ENCODE data around the gene CDH8. TPM values are rescaled to one million over a fixed set of nuclear protein-coding genes. Genes with fewer than 3 reads are reported as not detected.

The CDH8 gene
- total and polyA plus RNA-seq, 2 of the 4 experiments (the other 2 are of a cell fraction), result not detected

DNA sequence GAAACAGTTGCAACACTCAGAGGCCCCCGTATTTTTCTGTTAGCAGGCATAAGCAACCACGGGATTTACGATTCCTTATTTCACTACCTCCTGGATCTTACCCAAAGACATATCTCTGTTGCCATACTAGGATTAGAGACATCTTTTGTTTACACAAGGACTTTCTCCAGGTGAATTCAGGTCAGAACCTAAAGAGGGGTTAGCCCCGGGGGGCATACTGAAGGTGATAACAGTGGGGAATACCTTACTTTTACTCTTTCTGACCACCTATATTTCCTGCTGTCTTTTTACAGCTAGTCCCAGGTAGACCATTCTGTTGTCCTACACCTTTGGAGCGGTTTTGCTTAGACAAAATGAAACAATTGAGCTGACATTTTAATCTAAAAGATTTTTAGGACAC, 27.9 kb upstream of the CDH8 start:
- Histone ChIP-seq H3K79me1 (ENCODE audit: low read depth in 1 of 2, low read length in 2 of 2) (no peaks in the 10 kb centered on the region), H3K9me3 (ENCODE audit: control insufficient read depth, insufficient read depth, low read length) (no peaks in the 10 kb centered on the region; the same call in 1 of the 2 replicates), H4K91ac (ENCODE audit: insufficient read depth, low read depth, low read length) (no peak overlapping the region), H4K5ac (ENCODE audit: low read depth, low read length) (no peak overlapping the region), H2BK20ac (ENCODE audit: low read depth, low read length) (no peak overlapping the region), H3K4me3 (ENCODE audit: insufficient read depth, low read depth, low read length) (no peak overlapping the region), H2AFZ (replicated peaks; ENCODE audit: low read length, poor library complexity) (no peak overlapping the region), H2BK15ac (ENCODE audit: low read depth, low read length) (no peak overlapping the region), H2BK120ac (ENCODE audit: low read depth, low read length) (no peak overlapping the region), H3K36me3 (ENCODE audit: control insufficient read depth, insufficient read depth, low read length) (no peaks in the 10 kb centered on the region), H2AK9ac (replicated peaks; ENCODE audit: low read depth, low read length, poor library complexity) (no peak overlapping the region), H3K9me1 (ENCODE audit: insufficient read depth, low read length) (no peaks in the 10 kb centered on the region), H3K56ac (ENCODE audit: extremely low read depth, insufficient read depth, low read length) (no peak overlapping the region), H2AK5ac (ENCODE audit: low read depth, low read length) (no peak overlapping the region), H3K4ac (ENCODE audit: low read depth, low read length) (no peak overlapping the region), H3K23ac (ENCODE audit: low read depth, low read length) (no peak overlapping the region), H3K14ac (replicated peaks; ENCODE audit: low read depth, low read length) (no peak overlapping the region), H3K27ac (ENCODE audit: insufficient read depth, low read length) (no peak overlapping the region), H3K18ac (ENCODE audit: low read depth, low read length) (no peak overlapping the region), H3K27me3 (ENCODE audit: control insufficient read depth, insufficient read depth, low read length) (no peaks in the 10 kb centered on the region), H3K4me1 (ENCODE audit: control insufficient read depth, insufficient read depth, low read length) (no peaks in the 10 kb centered on the region), H3K9ac (ENCODE audit: low read depth, low read length) (no peak overlapping the region), H4K20me1 (ENCODE audit: insufficient read depth, low read length) (no peaks in the 10 kb centered on the region), H3K4me2 (ENCODE audit: low read depth, low read length) (no peak overlapping the region), H2BK5ac (ENCODE audit: low read depth, low read length, poor library complexity, severe bottlenecking) (no peak overlapping the region), H4K8ac (ENCODE audit: low read depth in 2 of 2, low read length in 2 of 2) (no peak overlapping the region)
- no TSS peak for BruUV-seq (replicated peaks)
- WGBS, 2 experiments (ENCODE audit: extremely low coverage in 2 of 2, insufficient read length in 1 of 2), result no CpG with 5 or more reads among the region's 5 CpGs
- dilution Hi-C loops (cut with HindIII; ENCODE audit: low sequenced_read_pairs, unreplicated experiment) (no loop called here), intact Hi-C loops (cut with micrococcal nuclease) (no loop called here), in situ Hi-C loops (cut with MboI; ENCODE audit: low sequenced_read_pairs) (no loop called here)
- CTCF ChIA-PET, result interaction anchor here (0.6 kb wide), 1 partner anchor 26 kb away, joined by 3 read pairs; no protein-coding TSS in a partner anchor
- ATAC-seq (ENCODE audit: low read depth) (no peak), DNase-seq (no peak)
- POLR2A ChIA-PET (ENCODE audit: unreplicated experiment), result no interaction called here
- no peak for TF ChIP-seq RAD21 (IDR thresholded peaks at IDR 0.05; ENCODE audit: low read length)
- no peak for TF ChIP-seq RFX5 (IDR thresholded peaks at IDR 0.05; ENCODE audit: low read depth, low read length)
- no peak for TF ChIP-seq CEBPB (IDR thresholded peaks at IDR 0.05; ENCODE audit: low read depth, low read length)
- no peak for TF ChIP-seq MAFK (IDR thresholded peaks at IDR 0.05; ENCODE audit: low read depth, low read length)
